Gastroesophageal sphincter (tissue), 4 donors: Measurements from ENCODE around the gene PACRG. TPM values are rescaled to one million over a fixed set of nuclear protein-coding genes. Genes with fewer than 3 reads are reported as not detected.

Experiments
- ATAC-seq: fragments of 150-250 bp; one replicate; pipeline ENCODE4 v1.9.1; 2016; ENCODE audit warnings: mild to moderate bottlenecking, moderate library complexity
- H3K27ac ChIP-seq, 4 donors: fragments of 200-600 bp; sonication (generic) in 3 of 4; 1 replicate in 3 of 4; 2 replicates in 1 of 4; pipeline ENCODE4 v1.5.1; 2016 to 2019
- H3K27me3 ChIP-seq: fragments of 200-600 bp; sonication (generic); one replicate; pipeline ENCODE4 v1.5.1; 2019
- H3K36me3 ChIP-seq, 2 donors: fragments of 200-600 bp; sonication (generic); one replicate each; pipeline ENCODE4 v1.5.1; 2019; ENCODE audit warnings: control low read depth in 1 of 2
- H3K4me1 ChIP-seq, 3 donors: fragments of 200-600 bp; sonication (generic); 1 replicate in 2 of 3; 2 replicates in 1 of 3; pipeline ENCODE4 v1.5.1; 2016 to 2019; ENCODE audit warnings: control low read depth in 2 of 3
- H3K4me3 ChIP-seq, 2 donors: fragments of 200-600 bp; sonication (generic); one replicate each; pipeline ENCODE4 v1.5.1; 2019; ENCODE audit warnings: mild to moderate bottlenecking in 1 of 2, moderate library complexity in 1 of 2
- H3K9me3 ChIP-seq, 3 donors: fragments of 200-600 bp; sonication (generic); one replicate each; pipeline ENCODE4 v1.5.1; 2017 to 2019; ENCODE audit warnings: control low read depth in 2 of 3
- CTCF ChIP-seq, 4 experiments: fragments of 200-600 bp in 2 of 4; fragments of 450-650 bp in 2 of 4; sonication (generic) in 1 of 4; IDR thresholded peaks; one replicate each; pipeline ENCODE4 v1.5.1; 2017 to 2019; ENCODE audit warnings: antibody characterized with exemption in 4 of 4, mild to moderate bottlenecking in 2 of 4, moderate library complexity in 2 of 4
- EP300 ChIP-seq: sonication (generic); formaldehyde crosslinking; IDR thresholded peaks from one replicate; pipeline ENCODE4 v1.6.1; 2017; ENCODE audit warnings: antibody characterized with exemption, mild to moderate bottlenecking
- POLR2A ChIP-seq, 2 donors: fragments of 450-650 bp; IDR thresholded peaks; one replicate each; pipeline ENCODE4 v1.6.1; 2017; ENCODE audit warnings: antibody characterized with exemption in 2 of 2, mild to moderate bottlenecking in 2 of 2, moderate library complexity in 1 of 2
- POLR2AphosphoS5 ChIP-seq: sonication (generic); formaldehyde crosslinking; IDR thresholded peaks from one replicate; pipeline ENCODE4 v1.6.1; 2017; ENCODE audit warnings: antibody characterized with exemption
- WGBS, 2 donors: methylation state at CpG; one replicate each; pipeline ENCODE4 v1.1.5; 2018; ENCODE audit warnings: low coverage in 1 of 2; 5-methylcytosine and 5-hydroxymethylcytosine counted together
- total RNA-seq, 4 donors: library from RNA; depleted of rRNA; stranded (reverse); fragments of >200 nt; gene quantifications; one replicate each; pipeline ENCODE4 v1.1.0, GENCODE V29; 2016

The PACRG gene
- total RNA-seq, 4 donors from 2014 or later: 1.0 to 7.0 TPM; not detected in 2

GRCh38 chr6:163352966-163353365 lies 625.2 kb downstream of the PACRG start:
- TF ChIP-seq POLR2AphosphoS5: no peak
- no peak for TF ChIP-seq CTCF (IDR thresholded peaks at IDR 0.05)
- no peak for TF ChIP-seq EP300
- no peak for TF ChIP-seq POLR2A (IDR thresholded peaks at IDR 0.05)
- peak overlapping the region in 1 of 4 donors; percentile 14 for H3K27ac ChIP-seq
- WGBS, 2 donors: 60 to 94% methylated on average over 1 to 6 of the region's 7 CpGs
- no peaks in the 10 kb centered on the region for H3K9me3 ChIP-seq
- H3K4me1 ChIP-seq: peaks cover 0 to 25% (median 3%) of the 10 kb centered on the region in 3 donors
- H3K36me3 ChIP-seq: no peaks in the 10 kb centered on the region
- no peak for ATAC-seq
- no peaks in the 10 kb centered on the region for H3K27me3 ChIP-seq
- H3K4me3 ChIP-seq: no peak overlapping the region

GRCh38 chr6:163354085-163354484 lies 626.3 kb downstream of the PACRG start:
- peaks cover 0 to 25% (median 3%) of the 10 kb centered on the region in 3 donors for H3K4me1 ChIP-seq
- no peaks in the 10 kb centered on the region for H3K36me3 ChIP-seq
- ATAC-seq: peak; percentile 42
- no peak for TF ChIP-seq POLR2A (IDR thresholded peaks at IDR 0.05)
- no peak for TF ChIP-seq POLR2AphosphoS5
- H3K27me3 ChIP-seq: no peaks in the 10 kb centered on the region
- H3K27ac ChIP-seq: peak overlapping the region in 1 of 4 donors; percentile 69
- WGBS, 2 donors: 57 to 58% methylated on average over 7 to 8 of the region's 8 CpGs
- no peak overlapping the region for H3K4me3 ChIP-seq
- H3K9me3 ChIP-seq: no peaks in the 10 kb centered on the region

- no peak for TF ChIP-seq POLR2A (IDR thresholded peaks at IDR 0.05)
- TF ChIP-seq CTCF (IDR thresholded peaks at IDR 0.05): no peak
- TF ChIP-seq POLR2AphosphoS5: no peak
- no peak for TF ChIP-seq EP300
- Histone ChIP-seq H3K4me3 (peak overlapping the region in 1 of 2 donors; percentile 8), H3K27ac (peak overlapping the region in 3 of 4 donors; percentile 63 to 70 (median 69)), H3K36me3 (no peaks in the 10 kb centered on the region), H3K4me1 (peaks cover 0 to 25% (median 3%) of the 10 kb centered on the region in 3 donors), H3K9me3 (no peaks in the 10 kb centered on the region), H3K27me3 (no peaks in the 10 kb centered on the region)
- WGBS, 2 donors: 39 to 45% methylated on average over 10 to 13 of the region's 13 CpGs
- ATAC-seq: no peak
Observed at GRCh38 chr6:163354761-163355425, 627.1 kb downstream of the PACRG start.

- 52 to 65% methylated on average over 3 to 6 of the region's 9 CpGs for WGBS, 2 donors
Observed at GRCh38 chr6:163355426-163355991, 627.7 kb downstream of the PACRG start.

More at GRCh38 chr6:163355426-163355991, 627.7 kb downstream of the PACRG start:
- no peaks in the 10 kb centered on the region for H3K36me3 ChIP-seq
- ATAC-seq: peak; percentile 71
- TF ChIP-seq POLR2AphosphoS5: no peak
- TF ChIP-seq EP300: no peak
- TF ChIP-seq CTCF (IDR thresholded peaks at IDR 0.05): no peak
- TF ChIP-seq POLR2A (IDR thresholded peaks at IDR 0.05): no peak
- H3K4me3 ChIP-seq: peak overlapping the region in 1 of 2 donors; percentile 8
- H3K27ac ChIP-seq: peak overlapping the region in 3 of 4 donors; percentile 56 to 69 (median 63)
- H3K9me3 ChIP-seq: no peaks in the 10 kb centered on the region
- no peaks in the 10 kb centered on the region for H3K27me3 ChIP-seq
- H3K4me1 ChIP-seq: peaks cover 0 to 25% (median 3%) of the 10 kb centered on the region in 3 donors
